Measurements from ENCODE around the gene PCDHGA7. TPM values are rescaled to one million over a fixed set of nuclear protein-coding genes. Genes with fewer than 3 reads are reported as not detected.
A peak's percentile ranks its signal among the peaks of the same experiment; 100 is the strongest.
"Not testable (repeated sequence)": the region's sequence is repeated elsewhere in the genome, so short reads cannot be mapped to it uniquely, and the experiment has no call there.

Gene PCDHGA7
- polyA plus RNA-seq, 1 of the 3 experiments (the other 2 are of a cell fraction), result 7.8 TPM

GRCh38 chr5:141392429-141393198 lies 10.1 kb downstream of the PCDHGA7 start, which contains the start of gene PCDHGA8:
TSS of gene PCDHGA8 (plus strand) at chr5:141392633. CDS start at chr5:141392814, 181 bp downstream.
- Histone ChIP-seq H2AFZ (ENCODE audit: low read depth) (no peak within 1 kb of the TSS), H3K4me2 (no peak within 1 kb of the TSS), H3K9me2 (no peaks in the 10 kb centered on the region), H3K9me3 (peaks cover 7% of the 10 kb centered on the region; the same call in 1 of the 2 replicates), H3K27ac (ENCODE audit: low read depth in 2 of 2, low read length in 1 of 2) (no peak within 1 kb of the TSS), H3K36me3 (replicated peaks in 1 of 2; ENCODE audit: control insufficient read depth in 1 of 2, insufficient read depth in 2 of 2, low read length in 1 of 2) (peaks cover 0 to 15% of the 10 kb centered on the region in 2 experiments), H3K4me1 (ENCODE audit: control insufficient read depth in 1 of 2, insufficient read depth in 2 of 2, low read depth in 1 of 2, low read length in 1 of 2) (no peaks in the 10 kb centered on the region), H3K79me2 (ENCODE audit: insufficient read depth) (no peaks in the 10 kb centered on the region; the same call in 1 of the 2 replicates), H4K20me1 (ENCODE audit: insufficient read depth) (no peaks in the 10 kb centered on the region), H3K27me3 (ENCODE audit: insufficient read depth) (no peaks in the 10 kb centered on the region), H3K9ac (no peak within 1 kb of the TSS), H3K4me3 (ENCODE audit: low read depth in 2 of 2, low read length in 1 of 2) (no peak within 1 kb of the TSS; a peak in 1 of 4 replicates), H3F3A (replicated peaks; ENCODE audit: insufficient read depth) (no peaks in the 10 kb centered on the region)
- 89% methylated on average over 38 of the region's 38 CpGs for WGBS (ENCODE audit: low lambda C conversion rate)
- ChIA-PET POLR2A (no interaction called here), CTCF (interaction anchor here (1.8 kb wide), 1 partner anchor 24 kb away, joined by 4 read pairs; the partner anchor contains the start of gene PCDHGB7)
- TF ChIP-seq EZH2phosphoT487 (IDR thresholded peaks at IDR 0.05; ENCODE audit: borderline replicate concordance, low read depth), result no peak
- TF ChIP-seq, protein P1, sequence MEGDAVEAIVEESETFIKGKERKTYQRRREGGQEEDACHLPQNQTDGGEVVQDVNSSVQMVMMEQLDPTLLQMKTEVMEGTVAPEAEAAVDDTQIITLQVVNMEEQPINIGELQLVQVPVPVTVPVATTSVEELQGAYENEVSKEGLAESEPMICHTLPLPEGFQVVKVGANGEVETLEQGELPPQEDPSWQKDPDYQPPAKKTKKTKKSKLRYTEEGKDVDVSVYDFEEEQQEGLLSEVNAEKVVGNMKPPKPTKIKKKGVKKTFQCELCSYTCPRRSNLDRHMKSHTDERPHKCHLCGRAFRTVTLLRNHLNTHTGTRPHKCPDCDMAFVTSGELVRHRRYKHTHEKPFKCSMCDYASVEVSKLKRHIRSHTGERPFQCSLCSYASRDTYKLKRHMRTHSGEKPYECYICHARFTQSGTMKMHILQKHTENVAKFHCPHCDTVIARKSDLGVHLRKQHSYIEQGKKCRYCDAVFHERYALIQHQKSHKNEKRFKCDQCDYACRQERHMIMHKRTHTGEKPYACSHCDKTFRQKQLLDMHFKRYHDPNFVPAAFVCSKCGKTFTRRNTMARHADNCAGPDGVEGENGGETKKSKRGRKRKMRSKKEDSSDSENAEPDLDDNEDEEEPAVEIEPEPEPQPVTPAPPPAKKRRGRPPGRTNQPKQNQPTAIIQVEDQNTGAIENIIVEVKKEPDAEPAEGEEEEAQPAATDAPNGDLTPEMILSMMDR (IDR thresholded peaks at IDR 0.05), result peak; percentile 13; the same call in 1 of the 2 replicates
- no peak for DNase-seq

GRCh38 chr5:141393267-141393666 lies 10.7 kb downstream of the PCDHGA7 start:
- Histone ChIP-seq H3K27ac (ENCODE audit: low read depth in 2 of 2, low read length in 1 of 2) (no peak overlapping the region), H3K27me3 (ENCODE audit: insufficient read depth) (no peaks in the 10 kb centered on the region), H3F3A (replicated peaks; ENCODE audit: insufficient read depth) (no peaks in the 10 kb centered on the region), H3K9me2 (no peaks in the 10 kb centered on the region), H3K9ac (no peak overlapping the region), H3K4me3 (ENCODE audit: low read depth in 2 of 2, low read length in 1 of 2) (no peak overlapping the region; a peak in 1 of 4 replicates), H3K79me2 (ENCODE audit: insufficient read depth) (no peaks in the 10 kb centered on the region; the same call in 1 of the 2 replicates), H2AFZ (ENCODE audit: low read depth) (no peak overlapping the region), H3K9me3 (peaks cover 7% of the 10 kb centered on the region; the same call in 1 of the 2 replicates), H3K36me3 (replicated peaks in 1 of 2; ENCODE audit: control insufficient read depth in 1 of 2, insufficient read depth in 2 of 2, low read length in 1 of 2) (peaks cover 0 to 15% of the 10 kb centered on the region in 2 experiments), H3K4me1 (ENCODE audit: control insufficient read depth in 1 of 2, insufficient read depth in 2 of 2, low read depth in 1 of 2, low read length in 1 of 2) (no peaks in the 10 kb centered on the region), H4K20me1 (ENCODE audit: insufficient read depth) (no peaks in the 10 kb centered on the region), H3K4me2 (no peak overlapping the region)
- DNase-seq, result no peak
- 64% methylated on average over 21 of the region's 21 CpGs for WGBS (ENCODE audit: low lambda C conversion rate)
- ChIA-PET POLR2A (no interaction called here), CTCF (no interaction called here)
- TF ChIP-seq, protein P2, sequence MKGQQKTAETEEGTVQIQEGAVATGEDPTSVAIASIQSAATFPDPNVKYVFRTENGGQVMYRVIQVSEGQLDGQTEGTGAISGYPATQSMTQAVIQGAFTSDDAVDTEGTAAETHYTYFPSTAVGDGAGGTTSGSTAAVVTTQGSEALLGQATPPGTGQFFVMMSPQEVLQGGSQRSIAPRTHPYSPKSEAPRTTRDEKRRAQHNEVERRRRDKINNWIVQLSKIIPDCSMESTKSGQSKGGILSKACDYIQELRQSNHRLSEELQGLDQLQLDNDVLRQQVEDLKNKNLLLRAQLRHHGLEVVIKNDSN (IDR thresholded peaks at IDR 0.05; ENCODE audit: borderline replicate concordance, low read depth), result no peak
- TF ChIP-seq RAD21 (IDR thresholded peaks at IDR 0.05; ENCODE audit: low read length) (no peak), GABPA (IDR thresholded peaks at IDR 0.05; ENCODE audit: low read depth) (no peak)

- H3F3A ChIP-seq (replicated peaks; ENCODE audit: insufficient read depth); H3K9ac ChIP-seq; H2AFZ ChIP-seq (ENCODE audit: low read depth); H3K4me1 ChIP-seq (ENCODE audit: control insufficient read depth in 1 of 2, insufficient read depth in 2 of 2, low read depth in 1 of 2, low read length in 1 of 2); H3K9me2 ChIP-seq; H3K27ac ChIP-seq (ENCODE audit: low read depth in 2 of 2, low read length in 1 of 2); H4K20me1 ChIP-seq (ENCODE audit: insufficient read depth); H3K27me3 ChIP-seq (ENCODE audit: insufficient read depth); H3K4me3 ChIP-seq (ENCODE audit: low read depth in 2 of 2, low read length in 1 of 2); DNase-seq; POLR2A ChIA-PET; H3K4me2 ChIP-seq; H3K79me2 ChIP-seq (ENCODE audit: insufficient read depth); H3K9me3 ChIP-seq: not testable (repeated sequence)
- H3K36me3 ChIP-seq (replicated peaks in 1 of 2; ENCODE audit: control insufficient read depth in 1 of 2, insufficient read depth in 2 of 2, low read length in 1 of 2), result peaks cover 0 to 15% of the 10 kb centered on the region in 2 experiments
- 81% methylated on average over 24 of the region's 53 CpGs for WGBS (ENCODE audit: low lambda C conversion rate)
- CTCF ChIA-PET, result interaction anchor here (0.7 kb wide), 1 partner anchor 131 kb away, joined by 3 read pairs; no protein-coding TSS in a partner anchor
Measured at GRCh38 chr5:141394401-141395187, 12.1 kb downstream of the PCDHGA7 start.

DNA sequence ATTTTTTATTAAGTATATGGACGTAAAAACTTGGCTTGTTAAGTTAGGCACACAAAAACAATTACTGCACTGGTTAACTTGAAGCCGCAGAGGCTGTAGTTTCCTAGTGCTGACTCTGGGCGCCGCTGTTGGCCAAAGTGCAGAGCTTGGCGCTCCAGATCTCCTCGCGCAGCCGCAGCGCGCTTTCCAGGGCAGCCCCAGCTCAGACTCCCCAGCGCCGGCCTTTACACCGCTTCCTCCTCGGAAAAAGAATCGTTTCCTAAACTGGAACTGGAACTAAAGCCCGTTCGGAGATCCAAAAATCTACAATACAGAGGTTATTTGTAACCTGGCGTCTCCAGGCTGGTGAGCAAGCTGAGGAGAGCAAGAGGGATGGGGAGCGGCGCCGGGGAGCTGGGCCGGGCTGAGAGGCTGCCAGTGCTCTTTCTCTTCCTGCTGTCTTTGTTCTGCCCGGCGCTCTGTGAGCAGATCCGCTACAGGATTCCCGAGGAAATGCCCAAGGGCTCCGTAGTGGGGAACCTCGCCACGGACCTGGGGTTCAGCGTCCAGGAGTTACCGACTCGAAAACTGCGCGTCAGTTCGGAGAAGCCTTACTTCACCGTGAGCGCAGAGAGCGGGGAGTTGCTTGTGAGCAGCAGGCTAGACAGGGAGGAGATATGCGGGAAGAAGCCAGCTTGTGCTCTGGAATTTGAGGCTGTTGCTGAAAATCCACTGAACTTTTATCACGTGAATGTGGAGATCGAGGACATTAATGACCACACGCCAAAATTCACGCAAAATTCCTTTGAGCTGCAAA lies 15.4 kb downstream of the PCDHGA7 start, which contains the start of gene PCDHGB5:
Gene PCDHGB5, plus strand, starts transcription at position 192 of the 796 bp plus-strand sequence. Its CDS starts 181 bp downstream, at position 373.
- H3K36me3 ChIP-seq (replicated peaks in 1 of 2; ENCODE audit: control insufficient read depth in 1 of 2, insufficient read depth in 2 of 2, low read length in 1 of 2); H3K9me2 ChIP-seq; POLR2A ChIA-PET; H3K27ac ChIP-seq (ENCODE audit: low read depth in 2 of 2, low read length in 1 of 2); H3K79me2 ChIP-seq (ENCODE audit: insufficient read depth); H3K4me2 ChIP-seq; H3K9ac ChIP-seq; H3K27me3 ChIP-seq (ENCODE audit: insufficient read depth); DNase-seq; H4K20me1 ChIP-seq (ENCODE audit: insufficient read depth); H3F3A ChIP-seq (replicated peaks; ENCODE audit: insufficient read depth); H2AFZ ChIP-seq (ENCODE audit: low read depth); H3K4me3 ChIP-seq (ENCODE audit: low read depth in 2 of 2, low read length in 1 of 2); H3K4me1 ChIP-seq (ENCODE audit: control insufficient read depth in 1 of 2, insufficient read depth in 2 of 2, low read depth in 1 of 2, low read length in 1 of 2): not testable (repeated sequence)
- H3K9me3 ChIP-seq, result peaks cover 11% of the 10 kb centered on the region
- CTCF ChIA-PET, result interaction anchor here (0.9 to 1.0 kb wide), 3 partner anchors 32 to 216 kb away, joined by 3 to 4 read pairs (median 3); partner anchors contain the start of genes PCDHB16 and PCDHGA12
- WGBS (ENCODE audit: low lambda C conversion rate), result 61% methylated on average over 22 of the region's 43 CpGs

All from SK-N-SH (cell line).